H1 (cell line): ENCODE results near the gene PMEPA1. TPM values are rescaled to one million over a fixed set of nuclear protein-coding genes. Genes with fewer than 3 reads are reported as not detected.

ENCODE experiments used
- CTCF ChIA-PET: fragments of 300-600 bp; sonication (Branson Sonifier 250); formaldehyde crosslinking; loops from one replicate; lab custom pipeline; 2021; ENCODE audit not compliant: partially characterized antibody; lab: Charles Lee
- POLR2A ChIA-PET: fragments of 300-600 bp; sonication (Branson Sonifier 250); formaldehyde crosslinking; loops from one replicate; lab custom pipeline; 2021; ENCODE audit warnings: inconsistent platforms; ENCODE audit not compliant: partially characterized antibody; lab: Charles Lee
- DNase-seq, 2 experiments: peaks; one replicate each; pipeline versions ENCODE4 v3.0.0 to v3.0.0-alpha.2; 2010 to 2022; ENCODE audit warnings: low spot score in 2 of 2, low read depth in 1 of 2, mixed read lengths in 1 of 2
- FAIRE-seq: peaks from 2 replicates; lab custom pipeline; 2011; peaks lifted over from hg19 to GRCh38; lab: Jason Lieb, UNC
- H2AFZ ChIP-seq: 2 replicates; pipeline ENCODE4 v1.8.1; 2012; ENCODE audit warnings: low read length, inconsistent platforms
- H2AK5ac ChIP-seq: 2 replicates; pipeline ENCODE4 v1.6.1; 2013; ENCODE audit warnings: low read depth, low read length
- H2BK120ac ChIP-seq: replicated peaks from 2 replicates; pipeline ENCODE3; 2013; ENCODE audit warnings: low read depth, low read length, inconsistent platforms
- H2BK12ac ChIP-seq: 2 replicates; pipeline ENCODE4 v1.6.1; 2013; ENCODE audit warnings: low read depth, low read length
- H2BK15ac ChIP-seq: 2 replicates; pipeline ENCODE4 v1.6.1; 2013; ENCODE audit warnings: low read length
- H2BK20ac ChIP-seq: 2 replicates; pipeline ENCODE4 v1.6.1; 2013; ENCODE audit warnings: low read length
- H2BK5ac ChIP-seq: 2 replicates; pipeline ENCODE4 v1.6.1; 2013; ENCODE audit warnings: low read depth, low read length
- H3K14ac ChIP-seq: 2 replicates; pipeline ENCODE4 v1.6.1; 2013; ENCODE audit warnings: inconsistent platforms; ENCODE audit not compliant: insufficient read length
- H3K18ac ChIP-seq: 2 replicates; pipeline ENCODE4 v1.6.1; 2013; ENCODE audit warnings: low read length; ENCODE audit errors: extremely low read depth
- H3K23ac ChIP-seq: 2 replicates; pipeline ENCODE4 v1.6.1; 2013; ENCODE audit warnings: inconsistent platforms; ENCODE audit not compliant: insufficient read length
- H3K23me2 ChIP-seq: 2 replicates; pipeline ENCODE4 v1.6.1; 2013; ENCODE audit warnings: low read depth, low read length
- H3K27ac ChIP-seq: 2 replicates; pipeline ENCODE4 v1.6.1; 2011; ENCODE audit warnings: low read depth, low read length, inconsistent platforms
- H3K27me3 ChIP-seq, 4 experiments: replicated peaks in 1 of 4; 1 replicate in 1 of 4; 2 replicates in 3 of 4; pipeline versions ENCODE4 v1.6.1 to v1.8.1; 2011 to 2013; ENCODE audit warnings: low read length in 3 of 4, mild to moderate bottlenecking in 3 of 4, inconsistent platforms in 2 of 4, mixed read lengths in 2 of 4, moderate library complexity in 1 of 4; ENCODE audit not compliant: control insufficient read depth in 3 of 4, insufficient read depth in 3 of 4; ENCODE audit errors: extremely low read depth in 1 of 4
- H3K36me3 ChIP-seq, 4 experiments: 2 replicates each; pipeline versions ENCODE4 v1.6.1 to v1.8.1; 2011 to 2013; ENCODE audit warnings: mild to moderate bottlenecking in 4 of 4, low read length in 3 of 4, moderate library complexity in 2 of 4, control low read depth in 1 of 4, inconsistent platforms in 1 of 4; ENCODE audit not compliant: insufficient read depth in 4 of 4, control insufficient read depth in 2 of 4
- H3K4ac ChIP-seq: replicated peaks from 2 replicates; pipeline ENCODE3; 2013; ENCODE audit warnings: low read length, low read depth, mixed read lengths, inconsistent platforms; ENCODE audit not compliant: insufficient read length
- H3K4me1 ChIP-seq, 4 experiments: replicated peaks in 1 of 4; 1 replicate in 1 of 4; 2 replicates in 3 of 4; pipeline versions ENCODE4 v1.6.1 to v1.8.1; 2011 to 2013; ENCODE audit warnings: low read length in 3 of 4, inconsistent platforms in 2 of 4, mixed read lengths in 1 of 4; ENCODE audit not compliant: insufficient read depth in 4 of 4, control insufficient read depth in 3 of 4
- H3K4me2 ChIP-seq, 2 experiments: 2 replicates each; pipeline versions ENCODE4 v1.6.1 to v1.8.1; 2011 to 2013; ENCODE audit warnings: low read depth in 2 of 2, low read length in 2 of 2, control low read depth in 1 of 2, inconsistent platforms in 1 of 2, mild to moderate bottlenecking in 1 of 2; ENCODE audit not compliant: insufficient read depth in 1 of 2
- H3K4me3 ChIP-seq, 4 experiments: fragments of 200-600, 300-600 bp in 1 of 4; sonication (generic), shearing (Covaris generic), sonication (Bioruptor Twin) in 1 of 4; 2 replicates each; pipeline versions ENCODE4 v1.5.1 to v1.8.1; 2011 to 2016; ENCODE audit warnings: low read length in 4 of 4, low read depth in 3 of 4, control low read depth in 2 of 4, inconsistent platforms in 2 of 4, mild to moderate bottlenecking in 2 of 4, mixed read lengths in 1 of 4, moderate library complexity in 1 of 4; ENCODE audit not compliant: insufficient read depth in 2 of 4; ENCODE audit errors: extremely low read depth in 1 of 4
- H3K56ac ChIP-seq: replicated peaks from 2 replicates; pipeline ENCODE3; 2013; ENCODE audit warnings: low read depth, mild to moderate bottlenecking, mixed read lengths, low read length, inconsistent platforms; ENCODE audit not compliant: insufficient read length
- H3K79me1 ChIP-seq: 2 replicates; pipeline ENCODE4 v1.6.1; 2013; ENCODE audit warnings: low read depth, low read length, control low read depth
- H3K79me2 ChIP-seq, 2 experiments: 2 replicates each; pipeline versions ENCODE4 v1.6.1 to v1.8.1; 2012 to 2013; ENCODE audit warnings: low read length in 2 of 2, mild to moderate bottlenecking in 2 of 2, inconsistent platforms in 1 of 2; ENCODE audit not compliant: insufficient read depth in 2 of 2, control insufficient read depth in 1 of 2
- H3K9ac ChIP-seq, 4 experiments: replicated peaks in 1 of 4; 1 replicate in 1 of 4; 2 replicates in 3 of 4; pipeline versions ENCODE4 v1.6.1 to v1.8.1; 2011 to 2013; ENCODE audit warnings: low read depth in 3 of 4, low read length in 3 of 4, control low read depth in 2 of 4, mild to moderate bottlenecking in 2 of 4, moderate library complexity in 2 of 4, inconsistent platforms in 1 of 4; ENCODE audit errors: extremely low read depth in 1 of 4
- H3K9me3 ChIP-seq, 2 experiments: 2 replicates each; pipeline versions ENCODE4 v1.6.1 to v1.8.1; 2012 to 2013; ENCODE audit warnings: mild to moderate bottlenecking in 2 of 2, moderate library complexity in 2 of 2, control low read depth in 1 of 2, inconsistent platforms in 1 of 2, low read depth in 1 of 2, low read length in 1 of 2, mixed read lengths in 1 of 2; ENCODE audit not compliant: insufficient read depth in 2 of 2
- H4K20me1 ChIP-seq, 2 experiments: replicated peaks in 1 of 2; 2 replicates each; pipeline versions ENCODE3 to v1.8.1; 2011 to 2013; ENCODE audit warnings: inconsistent platforms in 2 of 2, low read length in 2 of 2, mild to moderate bottlenecking in 1 of 2; ENCODE audit not compliant: insufficient read depth in 2 of 2, control insufficient read depth in 1 of 2
- H4K5ac ChIP-seq: 2 replicates; pipeline ENCODE4 v1.6.1; 2013; ENCODE audit warnings: low read length, low read depth, mixed read lengths, inconsistent platforms; ENCODE audit not compliant: insufficient read length
- H4K8ac ChIP-seq: 2 replicates; pipeline ENCODE4 v1.8.0; 2013; ENCODE audit warnings: mild to moderate bottlenecking, moderate library complexity, low read length, inconsistent platforms; ENCODE audit not compliant: insufficient read depth; ENCODE audit errors: extremely low read depth
- H4K91ac ChIP-seq: replicated peaks from 2 replicates; pipeline ENCODE3; 2013; ENCODE audit warnings: low read length, mixed read lengths, inconsistent platforms; ENCODE audit not compliant: insufficient read length
- CHD2 ChIP-seq: IDR thresholded peaks from 2 replicates; pipeline ENCODE4 v1.6.1; 2012; ENCODE audit warnings: low read length, improper control_type of control experiment
- CREB1 ChIP-seq: IDR thresholded peaks from 2 replicates; pipeline ENCODE4 v1.6.1; 2012; ENCODE audit warnings: inconsistent platforms
- KDM5A ChIP-seq: fragments of 200-600 bp; IDR thresholded peaks from 2 replicates; pipeline ENCODE4 v1.7.1; 2012; ENCODE audit warnings: mild to moderate bottlenecking, low read length, inconsistent platforms, mixed read lengths
- MAFK ChIP-seq: IDR thresholded peaks from 2 replicates; pipeline ENCODE4 v1.6.1; 2012; ENCODE audit warnings: low read depth, mild to moderate bottlenecking, improper control_type of control experiment, low read length
- SAP30 ChIP-seq: fragments of 300-600 bp; sonication (generic); IDR thresholded peaks from 2 replicates; pipeline ENCODE4 v1.7.1; 2012; ENCODE audit warnings: low read length, moderate library complexity, mild to moderate bottlenecking, inconsistent platforms; ENCODE audit not compliant: insufficient read depth, insufficient replicate concordance
- SUZ12 ChIP-seq: fragments of 200-600 bp; sonication (generic); IDR thresholded peaks from 2 replicates; pipeline ENCODE4 v1.6.1; 2012; ENCODE audit warnings: mild to moderate bottlenecking, inconsistent platforms, low read length, moderate library complexity, mixed read lengths
- WGBS, 2 experiments: shearing (Covaris generic) in 1 of 2; methylation state at CpG; one replicate each; pipeline versions ENCODE4 v1.1.6 to v1.1.7; 2013 to 2015; ENCODE audit warnings: low lambda C conversion rate in 2 of 2, mixed read lengths in 2 of 2, inconsistent platforms in 1 of 2, low coverage in 1 of 2, missing lambda C conversion rate in 1 of 2; ENCODE audit not compliant: insufficient replicate concordance in 2 of 2, insufficient coverage in 1 of 2, insufficient read length in 1 of 2; ENCODE audit errors: extremely low coverage in 1 of 2, missing lambda C conversion rate in 1 of 2; 5-methylcytosine and 5-hydroxymethylcytosine counted together
- polyA plus RNA-seq, 7 experiments: library from polyadenylated mRNA; depleted of rRNA in 3 of 7; stranded (reverse) in 5 of 7; unstranded in 2 of 7; fragments of >200 nt in 5 of 7; fragments of 200-250 nt in 2 of 7; gene quantifications; 1 replicate in 5 of 7; 2 replicates in 1 of 7; 4 replicates in 1 of 7; pipeline versions ENCODE4 v1.2.1 to v1.2.3, GENCODE V29; 2011 to 2013; ENCODE audit warnings: missing spikeins in 2 of 7, mixed read lengths in 2 of 7
- total RNA-seq: library from RNA; stranded (reverse); fragmentation: NEBNext Ultra II Directional; extraction: Animal tissue kit (Norgen Biotek cat#: 25700); gene quantifications from 2 replicates; pipeline ENCODE4 v1.2.1, GENCODE V29; 2021
- TF ChIP-seq, protein P1 (sequence below), 3 experiments: IDR thresholded peaks; 1 replicate in 2 of 3; 2 replicates in 1 of 3; pipeline versions ENCODE4 v1.5.1 to v1.6.1; 2011; ENCODE audit warnings: low read length in 3 of 3, mild to moderate bottlenecking in 3 of 3, inconsistent platforms in 2 of 3, low read depth in 1 of 3, moderate library complexity in 1 of 3; ENCODE audit not compliant: insufficient read depth in 1 of 3; ENCODE audit errors: control extremely low read depth in 1 of 3

PMEPA1 gene
- total and polyA plus RNA-seq, 2 of the 8 experiments (the other 6 are each of a cell fraction or from before 2014, with no cell fraction given), result 12.7 to 20.5 TPM

DNA sequence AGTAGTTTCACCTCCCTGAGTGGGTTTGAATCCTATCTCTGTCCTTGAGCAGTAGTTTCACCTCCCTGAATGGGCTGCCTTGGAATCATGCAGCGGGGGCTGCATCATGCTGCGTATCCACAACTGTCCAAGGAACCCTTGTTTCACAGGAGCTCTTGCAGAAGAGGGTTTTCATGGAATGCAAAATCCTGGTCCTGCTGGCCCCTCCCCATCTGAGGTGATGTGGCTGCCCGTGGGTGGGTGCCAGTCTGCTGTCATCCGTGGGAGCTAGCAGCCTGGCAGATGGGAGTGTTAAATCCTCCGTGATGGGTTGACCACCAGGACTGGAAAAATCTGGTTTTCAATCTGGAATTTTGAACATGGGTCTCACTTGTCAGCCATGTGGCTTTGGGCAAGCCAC is 111.3 kb downstream of the PMEPA1 start:
- Histone ChIP-seq H3K4me1 (no peaks in the 10 kb centered on the region; a peak in 3 of 7 replicates), H2BK15ac (no peak overlapping the region), H3K14ac (no peak overlapping the region), H2BK12ac (no peak overlapping the region), H4K5ac (no peak overlapping the region), H3K27me3 (no peaks in the 10 kb centered on the region), H2AFZ (no peak overlapping the region), H3K18ac (no peak overlapping the region), H2AK5ac (no peak overlapping the region), H3K27ac (no peak overlapping the region), H3K23me2 (no peaks in the 10 kb centered on the region), H3K36me3 (no peaks in the 10 kb centered on the region), H2BK20ac (no peak overlapping the region), H4K8ac (no peak overlapping the region), H3K79me2 (no peaks in the 10 kb centered on the region), H3K4me3 (no peak overlapping the region), H2BK120ac (no peak overlapping the region), H2BK5ac (no peak overlapping the region), H3K23ac (no peak overlapping the region), H4K91ac (no peak overlapping the region), H3K56ac (no peak overlapping the region), H4K20me1 (no peaks in the 10 kb centered on the region), H3K9me3 (no peaks in the 10 kb centered on the region), H3K4ac (no peak overlapping the region), H3K4me2 (no peak overlapping the region), H3K9ac (no peak overlapping the region), H3K79me1 (no peaks in the 10 kb centered on the region)
- ChIA-PET POLR2A (interaction anchor here (0.6 kb wide), 1 partner anchor 97 kb away, joined by 3 read pairs; no protein-coding TSS in a partner anchor), CTCF (interaction anchor here (0.6 to 10.7 kb wide), 13 partner anchors 11 to 621 kb away, joined by 3 to 194 read pairs (median 4); partner anchors contain the start of gene ZBP1)
- 85% methylated on average over 5 of the region's 5 CpGs; no CpG with 5 or more reads in 1 of the 2 experiments for WGBS, 2 experiments
- FAIRE-seq (no peak), DNase-seq (no peak)
- TF ChIP-seq CHD2 (no peak), KDM5A (no peak), SAP30 (no peak), CREB1 (no peak), MAFK (no peak), SUZ12 (no peak)
- TF ChIP-seq, protein P1, sequence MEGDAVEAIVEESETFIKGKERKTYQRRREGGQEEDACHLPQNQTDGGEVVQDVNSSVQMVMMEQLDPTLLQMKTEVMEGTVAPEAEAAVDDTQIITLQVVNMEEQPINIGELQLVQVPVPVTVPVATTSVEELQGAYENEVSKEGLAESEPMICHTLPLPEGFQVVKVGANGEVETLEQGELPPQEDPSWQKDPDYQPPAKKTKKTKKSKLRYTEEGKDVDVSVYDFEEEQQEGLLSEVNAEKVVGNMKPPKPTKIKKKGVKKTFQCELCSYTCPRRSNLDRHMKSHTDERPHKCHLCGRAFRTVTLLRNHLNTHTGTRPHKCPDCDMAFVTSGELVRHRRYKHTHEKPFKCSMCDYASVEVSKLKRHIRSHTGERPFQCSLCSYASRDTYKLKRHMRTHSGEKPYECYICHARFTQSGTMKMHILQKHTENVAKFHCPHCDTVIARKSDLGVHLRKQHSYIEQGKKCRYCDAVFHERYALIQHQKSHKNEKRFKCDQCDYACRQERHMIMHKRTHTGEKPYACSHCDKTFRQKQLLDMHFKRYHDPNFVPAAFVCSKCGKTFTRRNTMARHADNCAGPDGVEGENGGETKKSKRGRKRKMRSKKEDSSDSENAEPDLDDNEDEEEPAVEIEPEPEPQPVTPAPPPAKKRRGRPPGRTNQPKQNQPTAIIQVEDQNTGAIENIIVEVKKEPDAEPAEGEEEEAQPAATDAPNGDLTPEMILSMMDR (IDR thresholded peaks at IDR 0.05; ENCODE audit: control extremely low read depth in 1 of 3, insufficient read depth in 1 of 3, low read depth in 1 of 3, low read length in 3 of 3), result no peak
